Breast epithelium (tissue), 3 donors: ENCODE data around the gene CDH20.

Experiments
- POLR2A ChIP-seq: fragments of 450-650 bp; IDR thresholded peaks from one replicate; pipeline ENCODE4 v1.6.1; 2016; ENCODE audit warnings: antibody characterized with exemption, mild to moderate bottlenecking, moderate library complexity
- POLR2AphosphoS5 ChIP-seq, 3 donors: sonication (generic); formaldehyde crosslinking; IDR thresholded peaks; one replicate each; pipeline ENCODE4 v1.6.1; 2017; ENCODE audit warnings: antibody characterized with exemption in 3 of 3
- TF ChIP-seq, protein P1 (sequence below), 3 donors: fragments of 450-650 bp; IDR thresholded peaks; one replicate each; pipeline ENCODE4 v1.5.1; 2016 to 2017; ENCODE audit warnings: antibody characterized with exemption in 3 of 3, mild to moderate bottlenecking in 3 of 3, moderate library complexity in 3 of 3

DNA sequence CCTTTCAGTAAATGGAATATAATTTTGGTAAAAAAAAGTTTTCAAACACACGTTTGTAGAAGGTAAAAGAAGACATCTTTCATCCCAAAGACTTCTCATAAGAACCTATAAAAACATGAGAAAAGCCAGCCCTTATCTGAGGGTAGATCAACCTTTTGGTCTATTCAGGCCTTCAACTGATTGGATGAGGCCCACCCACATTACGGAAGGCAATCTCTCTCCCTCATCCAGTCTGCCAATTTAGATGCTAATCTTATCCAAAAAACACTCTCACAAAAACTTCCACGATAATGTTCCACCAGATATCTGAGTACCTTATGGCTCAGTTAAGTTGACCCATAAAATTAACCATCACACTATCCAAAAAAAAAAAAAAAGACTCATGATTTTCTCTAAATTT lies 2.2 kb upstream of the CDH20 start:
- TF ChIP-seq, protein P1, sequence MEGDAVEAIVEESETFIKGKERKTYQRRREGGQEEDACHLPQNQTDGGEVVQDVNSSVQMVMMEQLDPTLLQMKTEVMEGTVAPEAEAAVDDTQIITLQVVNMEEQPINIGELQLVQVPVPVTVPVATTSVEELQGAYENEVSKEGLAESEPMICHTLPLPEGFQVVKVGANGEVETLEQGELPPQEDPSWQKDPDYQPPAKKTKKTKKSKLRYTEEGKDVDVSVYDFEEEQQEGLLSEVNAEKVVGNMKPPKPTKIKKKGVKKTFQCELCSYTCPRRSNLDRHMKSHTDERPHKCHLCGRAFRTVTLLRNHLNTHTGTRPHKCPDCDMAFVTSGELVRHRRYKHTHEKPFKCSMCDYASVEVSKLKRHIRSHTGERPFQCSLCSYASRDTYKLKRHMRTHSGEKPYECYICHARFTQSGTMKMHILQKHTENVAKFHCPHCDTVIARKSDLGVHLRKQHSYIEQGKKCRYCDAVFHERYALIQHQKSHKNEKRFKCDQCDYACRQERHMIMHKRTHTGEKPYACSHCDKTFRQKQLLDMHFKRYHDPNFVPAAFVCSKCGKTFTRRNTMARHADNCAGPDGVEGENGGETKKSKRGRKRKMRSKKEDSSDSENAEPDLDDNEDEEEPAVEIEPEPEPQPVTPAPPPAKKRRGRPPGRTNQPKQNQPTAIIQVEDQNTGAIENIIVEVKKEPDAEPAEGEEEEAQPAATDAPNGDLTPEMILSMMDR (IDR thresholded peaks at IDR 0.05) = no peak
- no peak for TF ChIP-seq POLR2A
- TF ChIP-seq POLR2AphosphoS5 (IDR thresholded peaks at IDR 0.05) = no peak
